Panc1 (cell line): ENCODE measurements around the gene SLC4A4. TPM values are rescaled to one million over a fixed set of nuclear protein-coding genes. Genes with fewer than 3 reads are reported as not detected.

Source experiments
- ATAC-seq: fragments of 200-7000 bp; cut with Tn5 transposase; 2 replicates; pipeline ENCODE4 v1.9.1; 2020; ENCODE audit warnings: mild to moderate bottlenecking, moderate library complexity
- BruUV-seq: library from RNA; stranded (reverse); fragments of 400-500 nt; replicated peaks from 2 replicates; lab custom pipeline; 2021; lab: Mats Ljungman, UMichigan
- CTCF ChIA-PET: fragments of 300-600 bp; sonication (Branson Sonifier 250); formaldehyde crosslinking; loops from one replicate; lab custom pipeline; 2022; ENCODE audit warnings: antibody characterized with exemption; lab: Charles Lee
- POLR2A ChIA-PET: fragments of 300-600 bp; sonication (Branson Sonifier 250); formaldehyde crosslinking; loops from one replicate; lab custom pipeline; 2022; ENCODE audit warnings: antibody characterized with exemption; lab: Charles Lee
- DNase-seq: peaks from one replicate; pipeline ENCODE4 v3.0.0-alpha.2; 2010; ENCODE audit warnings: low read depth, low spot score
- H3K27ac ChIP-seq: 2 replicates; pipeline ENCODE4 v1.5.1; 2011; ENCODE audit warnings: mild to moderate bottlenecking, low read length, inconsistent platforms
- H3K27me3 ChIP-seq: fragments of 200-500 bp; sonication (Bioruptor generic); 2 replicates; pipeline ENCODE4 v1.6.0; 2014; ENCODE audit warnings: low read length, inconsistent platforms; ENCODE audit not compliant: control insufficient read depth, insufficient read depth
- H3K36me3 ChIP-seq: fragments of 200-500 bp; sonication (Bioruptor generic); 2 replicates; pipeline ENCODE4 v1.5.1; 2014; ENCODE audit warnings: inconsistent platforms, mild to moderate bottlenecking, low read length, moderate library complexity; ENCODE audit not compliant: control insufficient read depth, insufficient read depth
- H3K4me1 ChIP-seq: 2 replicates; pipeline ENCODE4 v1.5.1; 2011; ENCODE audit warnings: inconsistent platforms, mild to moderate bottlenecking, low read length, moderate library complexity; ENCODE audit not compliant: control insufficient read depth, insufficient read depth
- H3K4me3 ChIP-seq, 2 experiments: 2 replicates each; pipeline ENCODE4 v1.5.1; 2011 to 2012; ENCODE audit warnings: low read depth in 2 of 2, low read length in 2 of 2, mild to moderate bottlenecking in 2 of 2, inconsistent platforms in 1 of 2, moderate library complexity in 1 of 2
- H3K9me3 ChIP-seq: fragments of 200-500 bp; sonication (Bioruptor generic); 2 replicates; pipeline ENCODE4 v1.5.1; 2014; ENCODE audit warnings: low read depth, mild to moderate bottlenecking, inconsistent platforms, low read length, moderate library complexity; ENCODE audit not compliant: control insufficient read depth, insufficient read depth
- POLR2AphosphoS5 ChIP-seq: IDR thresholded peaks from 2 replicates; pipeline ENCODE4 v1.6.1; 2012; ENCODE audit warnings: mild to moderate bottlenecking, low read depth, low read length, moderate library complexity
- SIN3A ChIP-seq: IDR thresholded peaks from 2 replicates; pipeline ENCODE4 v1.6.1; 2012; ENCODE audit warnings: low read depth, mild to moderate bottlenecking, low read length, moderate library complexity, borderline replicate concordance; ENCODE audit not compliant: insufficient read depth
- TCF7L2 ChIP-seq: IDR thresholded peaks from 2 replicates; pipeline ENCODE4 v1.6.1; 2011; ENCODE audit warnings: mild to moderate bottlenecking, low read depth, low read length, inconsistent platforms
- in situ Hi-C: cut with HindIII; loops from 2 replicates; pipeline ENCODE4 v1.10.0; 2016; ENCODE audit warnings: low sequenced_read_pairs, low pct_unique_long_range_greater_than_20kb
- intact Hi-C: fragments of 100-400 bp; cut with micrococcal nuclease; formaldehyde crosslinking; loops from one replicate; pipeline ENCODE4 v1.10.0; 2022; ENCODE audit not compliant: unreplicated experiment
- total RNA-seq: library from RNA; stranded (reverse); gene quantifications from one replicate; pipeline ENCODE4 v1.2.1, GENCODE V29; 2021; ENCODE audit not compliant: unreplicated experiment
- TF ChIP-seq, protein P1 (sequence below): fragments of 450-650 bp; IDR thresholded peaks from 2 replicates; pipeline ENCODE4 v1.5.1; 2017; ENCODE audit warnings: mild to moderate bottlenecking
- TF ChIP-seq, protein P2 (sequence below), 2 experiments: IDR thresholded peaks; 2 replicates each; pipeline ENCODE4 v1.6.1; 2011 to 2012; ENCODE audit warnings: low read depth in 2 of 2, control low read depth in 1 of 2, low read length in 1 of 2, mild to moderate bottlenecking in 1 of 2, moderate library complexity in 1 of 2; ENCODE audit not compliant: insufficient read depth in 1 of 2

Gene SLC4A4
- total RNA-seq, 1 experiment from 2014 or later, result 0.26 TPM

DNA sequence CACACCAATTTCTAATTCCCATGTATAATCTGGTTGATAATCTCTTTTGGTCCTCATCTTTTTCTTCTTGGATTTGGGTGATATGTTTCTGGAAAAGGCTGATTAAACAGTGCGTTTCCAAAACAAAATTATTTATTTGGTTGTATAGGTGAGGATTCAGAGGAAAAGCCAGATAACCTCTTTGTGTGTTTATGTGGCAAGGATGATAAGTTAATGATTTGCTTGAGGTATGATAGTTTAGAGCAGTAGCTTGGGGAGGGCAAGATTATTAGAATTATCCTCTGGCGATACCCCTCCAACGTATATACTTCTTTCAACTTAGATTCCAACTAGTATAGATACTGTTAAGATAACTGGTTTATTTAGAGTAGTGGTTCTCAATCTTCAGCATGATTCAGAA, 53.3 kb downstream of the SLC4A4 start:
- in situ Hi-C loops, result no loop called here
- TF ChIP-seq SIN3A (no peak), TCF7L2 (no peak), POLR2AphosphoS5 (no peak)
- TF ChIP-seq, protein P1, sequence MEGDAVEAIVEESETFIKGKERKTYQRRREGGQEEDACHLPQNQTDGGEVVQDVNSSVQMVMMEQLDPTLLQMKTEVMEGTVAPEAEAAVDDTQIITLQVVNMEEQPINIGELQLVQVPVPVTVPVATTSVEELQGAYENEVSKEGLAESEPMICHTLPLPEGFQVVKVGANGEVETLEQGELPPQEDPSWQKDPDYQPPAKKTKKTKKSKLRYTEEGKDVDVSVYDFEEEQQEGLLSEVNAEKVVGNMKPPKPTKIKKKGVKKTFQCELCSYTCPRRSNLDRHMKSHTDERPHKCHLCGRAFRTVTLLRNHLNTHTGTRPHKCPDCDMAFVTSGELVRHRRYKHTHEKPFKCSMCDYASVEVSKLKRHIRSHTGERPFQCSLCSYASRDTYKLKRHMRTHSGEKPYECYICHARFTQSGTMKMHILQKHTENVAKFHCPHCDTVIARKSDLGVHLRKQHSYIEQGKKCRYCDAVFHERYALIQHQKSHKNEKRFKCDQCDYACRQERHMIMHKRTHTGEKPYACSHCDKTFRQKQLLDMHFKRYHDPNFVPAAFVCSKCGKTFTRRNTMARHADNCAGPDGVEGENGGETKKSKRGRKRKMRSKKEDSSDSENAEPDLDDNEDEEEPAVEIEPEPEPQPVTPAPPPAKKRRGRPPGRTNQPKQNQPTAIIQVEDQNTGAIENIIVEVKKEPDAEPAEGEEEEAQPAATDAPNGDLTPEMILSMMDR, result no peak
- TF ChIP-seq, protein P2, sequence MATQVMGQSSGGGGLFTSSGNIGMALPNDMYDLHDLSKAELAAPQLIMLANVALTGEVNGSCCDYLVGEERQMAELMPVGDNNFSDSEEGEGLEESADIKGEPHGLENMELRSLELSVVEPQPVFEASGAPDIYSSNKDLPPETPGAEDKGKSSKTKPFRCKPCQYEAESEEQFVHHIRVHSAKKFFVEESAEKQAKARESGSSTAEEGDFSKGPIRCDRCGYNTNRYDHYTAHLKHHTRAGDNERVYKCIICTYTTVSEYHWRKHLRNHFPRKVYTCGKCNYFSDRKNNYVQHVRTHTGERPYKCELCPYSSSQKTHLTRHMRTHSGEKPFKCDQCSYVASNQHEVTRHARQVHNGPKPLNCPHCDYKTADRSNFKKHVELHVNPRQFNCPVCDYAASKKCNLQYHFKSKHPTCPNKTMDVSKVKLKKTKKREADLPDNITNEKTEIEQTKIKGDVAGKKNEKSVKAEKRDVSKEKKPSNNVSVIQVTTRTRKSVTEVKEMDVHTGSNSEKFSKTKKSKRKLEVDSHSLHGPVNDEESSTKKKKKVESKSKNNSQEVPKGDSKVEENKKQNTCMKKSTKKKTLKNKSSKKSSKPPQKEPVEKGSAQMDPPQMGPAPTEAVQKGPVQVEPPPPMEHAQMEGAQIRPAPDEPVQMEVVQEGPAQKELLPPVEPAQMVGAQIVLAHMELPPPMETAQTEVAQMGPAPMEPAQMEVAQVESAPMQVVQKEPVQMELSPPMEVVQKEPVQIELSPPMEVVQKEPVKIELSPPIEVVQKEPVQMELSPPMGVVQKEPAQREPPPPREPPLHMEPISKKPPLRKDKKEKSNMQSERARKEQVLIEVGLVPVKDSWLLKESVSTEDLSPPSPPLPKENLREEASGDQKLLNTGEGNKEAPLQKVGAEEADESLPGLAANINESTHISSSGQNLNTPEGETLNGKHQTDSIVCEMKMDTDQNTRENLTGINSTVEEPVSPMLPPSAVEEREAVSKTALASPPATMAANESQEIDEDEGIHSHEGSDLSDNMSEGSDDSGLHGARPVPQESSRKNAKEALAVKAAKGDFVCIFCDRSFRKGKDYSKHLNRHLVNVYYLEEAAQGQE (IDR thresholded peaks at IDR 0.05; ENCODE audit: insufficient read depth in 1 of 2, low read depth in 2 of 2, low read length in 1 of 2), result no peak
- BruUV-seq, result no TSS peak
- ChIA-PET CTCF (no interaction called here), POLR2A (no interaction called here)
- Histone ChIP-seq H3K4me3 (no peak overlapping the region), H3K9me3 (no peaks in the 10 kb centered on the region), H3K27me3 (no peaks in the 10 kb centered on the region), H3K4me1 (no peaks in the 10 kb centered on the region), H3K36me3 (no peaks in the 10 kb centered on the region), H3K27ac (no peak overlapping the region)
- intact Hi-C loops, result loop anchor here (10.0 kb wide), 1 partner anchor 63 kb away; no protein-coding TSS in a partner anchor
- ATAC-seq (no peak), DNase-seq (no peak)

DNA sequence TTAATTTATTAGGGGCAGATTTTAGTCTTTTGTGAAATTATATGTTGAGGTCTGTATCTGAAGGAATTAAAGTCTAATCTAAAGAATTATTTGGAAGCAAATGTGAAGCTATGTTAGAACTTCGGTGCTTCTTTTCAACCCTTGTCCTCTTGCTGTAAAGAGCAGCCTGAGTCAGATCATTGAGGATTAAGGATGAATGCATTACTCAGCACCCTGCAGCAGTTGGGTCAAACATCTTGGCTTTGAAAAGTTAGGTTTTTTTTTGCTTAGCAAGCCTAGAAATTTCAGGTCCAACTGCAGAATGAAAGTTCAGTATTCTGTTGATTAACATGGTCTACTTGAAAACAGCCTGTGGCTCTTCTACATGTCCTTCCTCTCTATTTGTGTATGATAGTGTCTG, 57.6 kb downstream of the SLC4A4 start:
- no peaks in the 10 kb centered on the region for H3K4me1 ChIP-seq
- H3K9me3 ChIP-seq, result no peaks in the 10 kb centered on the region
- no peaks in the 10 kb centered on the region for H3K36me3 ChIP-seq
- H3K27ac ChIP-seq, result no peak overlapping the region
- TF ChIP-seq SIN3A, result no peak
- TF ChIP-seq, protein P2 (IDR thresholded peaks at IDR 0.05; ENCODE audit: insufficient read depth in 1 of 2, low read depth in 2 of 2, low read length in 1 of 2), result no peak
- no peak for TF ChIP-seq POLR2AphosphoS5
- TF ChIP-seq TCF7L2, result no peak
- TF ChIP-seq, protein P1, result no peak
- intact Hi-C loops, result loop anchor here (10.0 kb wide), 1 partner anchor 58 kb away; no protein-coding TSS in a partner anchor
- H3K27me3 ChIP-seq, result no peaks in the 10 kb centered on the region
- BruUV-seq, result no TSS peak
- no peak for DNase-seq
- POLR2A ChIA-PET, result no interaction called here
- no peak for ATAC-seq
- CTCF ChIA-PET, result no interaction called here
- in situ Hi-C loops, result no loop called here
- no peak overlapping the region for H3K4me3 ChIP-seq
